Fibroblast of villous mesenchyme (primary cell): ENCODE data around the gene DCANP1. TPM values are rescaled to one million over a fixed set of nuclear protein-coding genes. Genes with fewer than 3 reads are reported as not detected.

Experiments
- DNase-seq: peaks from one replicate; pipeline ENCODE4 v3.0.0-alpha.2; 2010; ENCODE audit warnings: low read depth
- H3K4me3 ChIP-seq: 2 replicates; pipeline ENCODE4 v1.5.1; 2011; ENCODE audit warnings: low read depth, mild to moderate bottlenecking, low read length
- small RNA-seq: library from RNA; depleted of rRNA; stranded (forward); fragments of <200 nt; gene quantifications from one replicate; pipeline ENCODE3, GENCODE V24; 2012
- total RNA-seq: library from RNA; depleted of rRNA; stranded (reverse); fragments of >200 nt; gene quantifications from 2 replicates; pipeline ENCODE4 v1.2.3, GENCODE V29; 2012
- TF ChIP-seq, protein P1 (sequence below): IDR thresholded peaks from 2 replicates; pipeline ENCODE4 v1.5.1; 2012; ENCODE audit warnings: low read depth, mild to moderate bottlenecking, low read length; ENCODE audit not compliant: insufficient read depth

DCANP1 gene
- total RNA-seq, 1 donor: not detected

DNA sequence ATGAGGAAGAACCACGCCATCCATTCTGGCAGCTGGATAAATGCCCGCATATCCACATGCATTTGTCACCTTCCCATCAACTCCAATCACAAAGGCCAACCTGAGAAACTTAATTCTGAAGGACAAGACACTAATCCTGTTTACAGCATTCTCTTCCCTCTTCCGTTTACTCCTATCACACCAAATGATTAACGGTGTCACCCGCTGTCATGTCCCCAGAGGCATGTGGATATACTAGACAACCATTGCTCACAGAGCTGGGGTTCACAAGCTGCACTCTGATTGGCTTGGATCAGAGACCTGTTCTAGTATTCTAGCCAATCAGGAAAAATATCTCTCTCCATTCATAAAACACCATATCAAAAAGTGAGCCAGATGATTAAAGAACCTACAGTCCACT is 51.7 kb downstream of the DCANP1 start:
- DNase-seq: no peak
- no peak overlapping the region for H3K4me3 ChIP-seq
- TF ChIP-seq, protein P1, sequence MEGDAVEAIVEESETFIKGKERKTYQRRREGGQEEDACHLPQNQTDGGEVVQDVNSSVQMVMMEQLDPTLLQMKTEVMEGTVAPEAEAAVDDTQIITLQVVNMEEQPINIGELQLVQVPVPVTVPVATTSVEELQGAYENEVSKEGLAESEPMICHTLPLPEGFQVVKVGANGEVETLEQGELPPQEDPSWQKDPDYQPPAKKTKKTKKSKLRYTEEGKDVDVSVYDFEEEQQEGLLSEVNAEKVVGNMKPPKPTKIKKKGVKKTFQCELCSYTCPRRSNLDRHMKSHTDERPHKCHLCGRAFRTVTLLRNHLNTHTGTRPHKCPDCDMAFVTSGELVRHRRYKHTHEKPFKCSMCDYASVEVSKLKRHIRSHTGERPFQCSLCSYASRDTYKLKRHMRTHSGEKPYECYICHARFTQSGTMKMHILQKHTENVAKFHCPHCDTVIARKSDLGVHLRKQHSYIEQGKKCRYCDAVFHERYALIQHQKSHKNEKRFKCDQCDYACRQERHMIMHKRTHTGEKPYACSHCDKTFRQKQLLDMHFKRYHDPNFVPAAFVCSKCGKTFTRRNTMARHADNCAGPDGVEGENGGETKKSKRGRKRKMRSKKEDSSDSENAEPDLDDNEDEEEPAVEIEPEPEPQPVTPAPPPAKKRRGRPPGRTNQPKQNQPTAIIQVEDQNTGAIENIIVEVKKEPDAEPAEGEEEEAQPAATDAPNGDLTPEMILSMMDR: no peak

Small RNA genes within 50 kb of the gene (small RNA-seq; reads per million reads assigned to genes)
- gene DCANP1: not detected

Other genes with a start within 250 kb of the DCANP1 start
- gene MACROH2A1, start 48.1 kb downstream of the DCANP1 start, total RNA-seq: 161 and 171 TPM in 2 replicates
- not detected in 2 replicates for gene TIFAB, start 5.0 kb upstream of the DCANP1 start, total RNA-seq
- gene NEUROG1, start 88.6 kb upstream of the DCANP1 start, total RNA-seq: not detected in 2 replicates
- gene CXCL14, start 131.6 kb upstream of the DCANP1 start, total RNA-seq: not detected in 2 replicates